BLaER1 (cell line): ENCODE results near the gene LRCH1.
A peak's percentile ranks its signal among the peaks of the same experiment; 100 is the strongest.

Experiments used
- H3K27ac ChIP-seq: shearing (Covaris generic); formaldehyde crosslinking; 2 replicates; pipeline ENCODE4 v1.8.1; 2022
- H3K27me3 ChIP-seq: shearing (Covaris generic); formaldehyde crosslinking; 2 replicates; pipeline ENCODE4 v1.8.1; 2022
- H3K36me3 ChIP-seq: shearing (Covaris generic); formaldehyde crosslinking; 2 replicates; pipeline ENCODE4 v1.8.1; 2022
- H3K4me1 ChIP-seq: shearing (Covaris generic); formaldehyde crosslinking; 2 replicates; pipeline ENCODE4 v1.8.1; 2022
- H3K4me2 ChIP-seq: shearing (Covaris generic); formaldehyde crosslinking; 2 replicates; pipeline ENCODE4 v1.8.1; 2022
- H3K4me3 ChIP-seq: shearing (Covaris generic); formaldehyde crosslinking; 2 replicates; pipeline ENCODE4 v1.8.1; 2022
- H3K9ac ChIP-seq: shearing (Covaris generic); formaldehyde crosslinking; 2 replicates; pipeline ENCODE4 v1.8.1; 2022
- H3K9me3 ChIP-seq: shearing (Covaris generic); formaldehyde crosslinking; 2 replicates; pipeline ENCODE4 v1.8.1; 2022
- H4K20me1 ChIP-seq: shearing (Covaris generic); formaldehyde crosslinking; 2 replicates; pipeline ENCODE4 v1.8.1; 2022
- Cebpa-rat ChIP-seq: shearing (Covaris generic); IDR thresholded peaks from 2 replicates; pipeline ENCODE4 v1.8.1; 2022

The LRCH1 gene

GRCh38 chr13:46586751-46587514, 34.0 kb downstream of the LRCH1 start:
- Histone ChIP-seq H3K4me1 (peaks cover 100% of the 10 kb centered on the region), H3K4me2 (peak overlapping the region; percentile 83)

GRCh38 chr13:46587807-46588418, 34.9 kb downstream of the LRCH1 start:
- no peaks in the 10 kb centered on the region for H3K9me3 ChIP-seq
- H4K20me1 ChIP-seq = peaks cover 57% of the 10 kb centered on the region
- H3K36me3 ChIP-seq = no peaks in the 10 kb centered on the region
- H3K27me3 ChIP-seq = no peaks in the 10 kb centered on the region
- H3K4me1 ChIP-seq = peaks cover 100% of the 10 kb centered on the region
- no peak for TF ChIP-seq Cebpa-rat
- H3K4me3 ChIP-seq = 0 out of 2 replicates have a peak overlapping the region, but pooled peaks have one; percentile 5
- peak overlapping the region; percentile 83 for H3K4me2 ChIP-seq
- peak overlapping the region; percentile 67 for H3K27ac ChIP-seq
- H3K9ac ChIP-seq = no peak overlapping the region

More at GRCh38 chr13:46586751-46587514, 34.0 kb downstream of the LRCH1 start:
- Histone ChIP-seq H3K9ac (no peak overlapping the region; the same call in 1 of the 2 replicates), H3K27me3 (no peaks in the 10 kb centered on the region), H3K4me3 (no peak overlapping the region), H4K20me1 (peaks cover 57% of the 10 kb centered on the region), H3K27ac (peak overlapping the region; percentile 67), H3K36me3 (no peaks in the 10 kb centered on the region), H3K9me3 (no peaks in the 10 kb centered on the region)
- TF ChIP-seq Cebpa-rat = no peak

GRCh38 chr13:46592385-46592784, 39.4 kb downstream of the LRCH1 start:
- H3K4me1 ChIP-seq = peaks cover 100% of the 10 kb centered on the region
- H3K4me3 ChIP-seq = no peak overlapping the region
- peaks cover 55% of the 10 kb centered on the region for H4K20me1 ChIP-seq
- no peaks in the 10 kb centered on the region for H3K27me3 ChIP-seq
- H3K36me3 ChIP-seq = no peaks in the 10 kb centered on the region
- H3K9me3 ChIP-seq = no peaks in the 10 kb centered on the region
- no peak for TF ChIP-seq Cebpa-rat
- H3K4me2 ChIP-seq = peak overlapping the region; percentile 77
- no peak overlapping the region; the same call in 1 of the 2 replicates for H3K27ac ChIP-seq
- H3K9ac ChIP-seq = no peak overlapping the region

- H3K27ac ChIP-seq = peak overlapping the region; percentile 3; the same call in 1 of the 2 replicates
Measured at GRCh38 chr13:46593398-46593797, 40.4 kb downstream of the LRCH1 start.

GRCh38 chr13:46594374-46595078, 41.6 kb downstream of the LRCH1 start:
- no peak for TF ChIP-seq Cebpa-rat
- no peaks in the 10 kb centered on the region for H3K36me3 ChIP-seq
- no peaks in the 10 kb centered on the region for H3K9me3 ChIP-seq
- 0 out of 2 replicates have a peak overlapping the region, but pooled peaks have one; percentile 36 for H3K9ac ChIP-seq
- no peak overlapping the region for H3K4me3 ChIP-seq
- H3K27me3 ChIP-seq = no peaks in the 10 kb centered on the region
- H3K27ac ChIP-seq = peak overlapping the region; percentile 93
- H3K4me2 ChIP-seq = peak overlapping the region; percentile 77
- H4K20me1 ChIP-seq = peaks cover 37% of the 10 kb centered on the region
- H3K4me1 ChIP-seq = peaks cover 100% of the 10 kb centered on the region

More at GRCh38 chr13:46593398-46593797, 40.4 kb downstream of the LRCH1 start:
- TF ChIP-seq Cebpa-rat = no peak
- Histone ChIP-seq H3K9ac (no peak overlapping the region), H4K20me1 (peaks cover 45% of the 10 kb centered on the region), H3K4me3 (no peak overlapping the region), H3K9me3 (no peaks in the 10 kb centered on the region), H3K36me3 (no peaks in the 10 kb centered on the region), H3K27me3 (no peaks in the 10 kb centered on the region), H3K4me2 (peak overlapping the region; percentile 77), H3K4me1 (peaks cover 100% of the 10 kb centered on the region)

GRCh38 chr13:46595136-46595884, 42.3 kb downstream of the LRCH1 start:
- Histone ChIP-seq H3K4me2 (peak overlapping the region; percentile 77), H3K36me3 (no peaks in the 10 kb centered on the region), H3K27ac (peak overlapping the region; percentile 93), H3K27me3 (no peaks in the 10 kb centered on the region), H3K9me3 (no peaks in the 10 kb centered on the region), H3K9ac (peak overlapping the region; percentile 36; the same call in 1 of the 2 replicates), H3K4me1 (peaks cover 100% of the 10 kb centered on the region), H3K4me3 (peak overlapping the region; percentile 37; the same call in 1 of the 2 replicates), H4K20me1 (peaks cover 29% of the 10 kb centered on the region)
- TF ChIP-seq Cebpa-rat = no peak

GRCh38 chr13:46595885-46596275, 42.9 kb downstream of the LRCH1 start:
- no peaks in the 10 kb centered on the region for H3K9me3 ChIP-seq
- TF ChIP-seq Cebpa-rat = no peak
- H3K4me1 ChIP-seq = peaks cover 100% of the 10 kb centered on the region
- H4K20me1 ChIP-seq = peaks cover 24% of the 10 kb centered on the region
- H3K27me3 ChIP-seq = no peaks in the 10 kb centered on the region
- peak overlapping the region; percentile 77 for H3K4me2 ChIP-seq
- H3K4me3 ChIP-seq = peak overlapping the region; percentile 37; the same call in 1 of the 2 replicates
- peak overlapping the region; percentile 93 for H3K27ac ChIP-seq
- H3K9ac ChIP-seq = peak overlapping the region; percentile 36; the same call in 1 of the 2 replicates
- H3K36me3 ChIP-seq = no peaks in the 10 kb centered on the region

GRCh38 chr13:46596466-46596865, 43.5 kb downstream of the LRCH1 start:
- Histone ChIP-seq H3K9me3 (no peaks in the 10 kb centered on the region), H3K9ac (peak overlapping the region; percentile 16; the same call in 1 of the 2 replicates), H3K27ac (peak overlapping the region; percentile 93), H3K36me3 (no peaks in the 10 kb centered on the region), H3K4me3 (peak overlapping the region; percentile 37; the same call in 1 of the 2 replicates), H4K20me1 (peaks cover 24% of the 10 kb centered on the region), H3K27me3 (no peaks in the 10 kb centered on the region), H3K4me1 (peaks cover 100% of the 10 kb centered on the region), H3K4me2 (peak overlapping the region; percentile 77)
- TF ChIP-seq Cebpa-rat = no peak
